GM19351 (cell line): ENCODE measurements around the gene SMIM30.
"Not testable (repeated sequence)": the region's sequence is repeated elsewhere in the genome, so short reads cannot be mapped to it uniquely, and the experiment has no call there.

Source experiments
- ATAC-seq: cut with Tn5 transposase; IDR thresholded peaks from one replicate; pipeline ENCODE4 v1.9.1; 2021; ENCODE audit warnings: mild to moderate bottlenecking, moderate library complexity; ENCODE audit not compliant: unreplicated experiment

Gene SMIM30, protein sequence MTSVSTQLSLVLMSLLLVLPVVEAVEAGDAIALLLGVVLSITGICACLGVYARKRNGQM

DNA sequence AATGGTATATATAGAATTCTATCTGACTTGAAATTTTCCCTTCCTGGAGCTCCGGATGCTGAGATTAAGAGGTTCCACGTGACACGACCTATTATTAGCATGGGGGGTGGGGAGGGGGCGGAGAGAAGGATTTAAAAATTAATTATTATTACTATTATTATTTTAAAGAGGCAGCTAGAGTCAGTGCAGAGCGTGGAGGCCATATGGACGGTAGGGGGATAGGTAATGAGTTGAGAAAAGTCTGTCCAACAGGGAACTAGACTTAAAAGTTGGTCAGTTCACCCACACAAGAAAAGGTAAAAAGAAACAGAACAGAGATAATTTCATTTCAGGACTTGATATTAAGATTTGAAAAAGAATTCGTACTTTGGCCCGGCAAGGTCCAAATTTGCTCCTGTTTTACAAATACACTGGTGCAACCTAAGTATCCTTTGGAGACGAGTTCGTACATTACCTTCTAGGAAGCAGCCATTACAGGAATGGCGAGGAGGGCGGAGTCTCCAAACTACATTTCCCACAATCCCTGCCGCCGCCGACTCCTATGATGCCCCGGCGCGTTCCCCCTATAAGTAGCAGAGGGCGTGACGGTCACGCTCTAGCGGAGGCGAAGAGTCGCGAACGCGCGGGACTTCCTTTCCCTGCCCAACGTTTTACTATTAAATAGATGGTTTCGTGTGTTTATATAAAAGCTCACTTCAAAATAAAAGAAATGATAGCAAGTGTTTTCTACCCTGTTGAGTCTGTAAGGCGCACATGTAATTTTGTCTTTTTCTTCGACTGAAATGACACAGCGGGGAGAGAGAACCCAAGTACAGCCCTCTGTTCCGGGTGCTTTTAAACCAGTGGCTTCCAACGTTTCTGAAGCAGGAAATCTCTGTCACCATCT is at the start of gene SMIM30:
TSS of gene SMIM30 (minus strand) at position 481 of the 886 bp plus-strand sequence. CDS start 976 bp downstream, outside the sequence.
- peak; percentile 97 for ATAC-seq

DNA sequence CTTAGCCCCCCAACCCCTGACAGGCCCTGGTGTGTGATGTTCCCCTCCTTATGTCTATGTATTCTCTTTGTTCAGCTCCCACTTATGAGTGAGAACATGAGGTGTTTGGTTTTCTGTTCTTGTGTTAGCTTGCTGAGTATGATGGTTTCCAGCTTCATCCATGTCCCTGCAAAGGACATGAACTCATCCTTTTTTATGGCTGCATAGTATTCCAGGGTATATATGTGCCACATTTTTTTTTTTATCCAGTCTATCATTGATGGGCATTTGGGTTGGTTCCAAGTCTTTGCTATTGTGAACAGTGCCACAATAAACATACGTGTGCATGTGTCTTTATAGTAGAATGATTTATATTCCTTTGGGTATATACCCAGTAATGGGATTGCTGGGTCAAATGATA is 47.8 kb upstream of the SMIM30 start:
- not testable (repeated sequence) for ATAC-seq

DNA sequence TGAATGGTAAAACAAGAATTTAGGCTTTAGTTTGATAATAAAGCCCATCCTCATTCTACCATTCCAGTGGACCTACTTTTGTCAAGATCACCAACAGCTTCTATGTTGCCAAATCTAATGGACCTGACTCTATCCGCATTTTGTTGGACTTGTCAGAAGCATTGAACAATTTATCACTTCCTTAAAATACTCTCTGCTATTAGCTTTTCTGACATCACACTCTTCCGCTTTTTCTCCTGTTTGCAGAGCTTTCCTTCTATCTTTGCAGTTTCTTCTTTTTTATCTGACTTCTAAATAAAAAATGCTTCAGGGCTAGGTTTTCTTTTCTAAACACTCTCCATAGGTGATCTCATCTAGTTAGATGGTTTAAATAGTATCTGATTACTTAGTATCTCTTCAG is 42.7 kb upstream of the SMIM30 start:
- no peak for ATAC-seq

DNA sequence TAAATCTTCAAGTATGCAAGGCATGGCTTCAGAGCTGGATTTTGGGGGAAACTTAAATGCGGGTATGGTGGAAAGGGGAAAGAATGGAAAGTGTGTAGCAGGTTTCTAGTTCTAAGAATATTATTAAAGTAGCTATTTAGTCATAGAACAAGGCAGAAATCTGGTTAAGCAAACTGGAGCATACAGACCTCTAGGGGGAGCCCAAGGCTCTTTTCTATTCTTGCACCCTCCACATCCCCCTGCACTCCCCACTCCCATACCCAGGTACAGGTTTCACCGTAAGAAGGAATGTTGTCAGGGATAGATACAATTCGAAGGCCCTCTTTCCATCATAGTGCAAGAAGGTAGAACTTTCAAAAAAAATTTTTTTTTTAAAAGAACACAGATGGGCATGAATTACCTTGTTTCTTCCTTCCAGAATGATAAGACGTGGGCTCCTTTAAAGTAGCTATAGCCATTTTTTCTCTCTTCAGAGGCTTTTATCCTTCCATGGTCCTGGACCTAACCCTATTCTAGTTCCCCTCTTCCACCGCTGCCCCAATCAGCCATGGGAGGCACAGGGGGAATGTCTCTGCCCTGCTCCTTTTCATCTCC is 41.5 kb upstream of the SMIM30 start:
- peak; percentile 82 for ATAC-seq

DNA sequence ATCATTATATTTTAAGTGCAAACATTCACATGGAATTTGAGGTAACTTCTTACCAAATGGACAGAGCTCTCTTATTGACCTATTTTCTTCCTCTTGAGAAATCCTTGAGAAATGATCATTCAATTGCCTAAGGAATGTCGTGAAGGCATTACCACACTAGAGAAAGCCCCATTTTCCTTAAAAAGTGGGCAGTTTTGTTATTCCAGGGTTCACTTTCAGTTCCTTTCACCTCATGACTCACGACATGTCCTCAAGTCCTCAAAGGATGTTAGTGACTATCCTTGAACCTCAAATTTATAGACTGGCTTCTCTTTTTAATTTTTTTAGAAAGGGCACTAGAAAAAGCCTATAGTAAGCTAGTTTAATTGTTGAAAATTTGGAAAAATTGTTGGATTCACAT is 40.4 kb upstream of the SMIM30 start:
- ATAC-seq, result no peak

DNA sequence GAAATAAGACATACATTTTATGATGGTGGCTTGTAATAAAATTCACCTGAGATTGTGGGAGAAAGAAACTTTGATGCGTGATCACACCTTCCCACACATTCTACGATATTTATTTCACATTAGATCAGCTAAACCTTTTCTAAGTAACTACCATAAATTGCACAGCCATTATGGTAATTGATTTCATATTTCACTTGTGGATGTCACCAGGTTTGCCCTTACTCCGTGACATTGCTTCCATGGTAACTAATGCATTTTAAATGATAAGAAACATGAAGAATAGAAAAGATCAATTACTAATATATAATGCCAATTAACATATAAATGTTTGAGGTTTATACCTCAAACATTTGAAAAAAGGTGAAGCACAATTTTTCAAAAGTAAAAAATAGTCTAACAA is 35.8 kb upstream of the SMIM30 start:
- no peak for ATAC-seq

DNA sequence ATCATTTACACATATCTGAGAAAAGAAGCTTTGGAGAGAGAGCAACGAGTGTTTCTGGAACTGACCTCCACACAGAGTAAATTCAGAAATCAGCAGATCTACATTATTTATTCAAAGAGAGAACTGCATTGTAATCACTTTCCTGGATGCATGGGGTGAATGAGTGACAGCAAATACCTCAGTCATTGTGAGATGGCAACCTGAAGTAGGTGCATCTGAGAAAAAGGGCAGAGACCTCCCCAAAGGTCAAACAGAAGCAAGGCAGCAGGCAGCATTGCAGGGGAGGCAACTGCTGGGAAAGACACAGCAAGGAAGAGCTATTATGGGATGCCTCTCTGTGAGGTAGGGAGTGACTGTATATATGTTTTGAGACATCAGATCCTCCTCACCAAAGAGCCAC is 26.5 kb upstream of the SMIM30 start:
- ATAC-seq, result no peak

DNA sequence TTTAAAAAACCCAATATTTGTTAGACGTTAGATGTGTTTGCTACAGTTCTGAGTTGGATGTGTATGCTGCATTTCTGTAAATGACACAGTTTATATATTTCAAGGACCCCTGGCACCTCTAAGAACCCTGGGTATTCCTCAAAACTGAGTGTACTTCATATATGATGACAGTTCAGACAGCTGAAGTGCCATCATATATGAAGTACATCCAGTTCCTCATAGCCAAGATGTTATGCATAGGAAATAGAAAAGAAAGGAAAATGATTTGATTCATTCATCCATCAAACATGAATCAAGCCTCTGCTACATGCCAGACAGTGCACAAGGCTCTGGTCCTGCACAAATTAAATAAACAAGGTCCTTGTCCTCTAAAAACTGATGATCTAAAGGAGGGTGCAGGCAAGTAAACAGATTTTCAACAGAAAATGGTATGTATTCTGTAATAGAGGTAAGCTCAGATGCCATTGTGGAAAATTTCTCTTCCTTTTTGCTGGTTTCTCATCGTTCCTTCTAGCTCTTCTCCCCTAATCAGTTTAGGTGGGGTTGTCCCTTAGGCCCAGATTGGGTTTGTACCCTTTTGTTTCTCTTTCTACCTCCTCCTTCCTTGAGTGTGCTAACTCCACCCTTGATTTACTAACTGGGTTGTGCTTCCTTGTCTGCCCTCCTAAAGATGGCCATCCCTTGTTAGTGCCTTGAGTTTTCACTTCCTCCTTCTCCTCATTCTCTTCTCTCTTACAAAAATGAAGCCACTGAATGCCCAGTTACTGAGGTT is 25.3 kb upstream of the SMIM30 start:
- peak; percentile 48 for ATAC-seq

DNA sequence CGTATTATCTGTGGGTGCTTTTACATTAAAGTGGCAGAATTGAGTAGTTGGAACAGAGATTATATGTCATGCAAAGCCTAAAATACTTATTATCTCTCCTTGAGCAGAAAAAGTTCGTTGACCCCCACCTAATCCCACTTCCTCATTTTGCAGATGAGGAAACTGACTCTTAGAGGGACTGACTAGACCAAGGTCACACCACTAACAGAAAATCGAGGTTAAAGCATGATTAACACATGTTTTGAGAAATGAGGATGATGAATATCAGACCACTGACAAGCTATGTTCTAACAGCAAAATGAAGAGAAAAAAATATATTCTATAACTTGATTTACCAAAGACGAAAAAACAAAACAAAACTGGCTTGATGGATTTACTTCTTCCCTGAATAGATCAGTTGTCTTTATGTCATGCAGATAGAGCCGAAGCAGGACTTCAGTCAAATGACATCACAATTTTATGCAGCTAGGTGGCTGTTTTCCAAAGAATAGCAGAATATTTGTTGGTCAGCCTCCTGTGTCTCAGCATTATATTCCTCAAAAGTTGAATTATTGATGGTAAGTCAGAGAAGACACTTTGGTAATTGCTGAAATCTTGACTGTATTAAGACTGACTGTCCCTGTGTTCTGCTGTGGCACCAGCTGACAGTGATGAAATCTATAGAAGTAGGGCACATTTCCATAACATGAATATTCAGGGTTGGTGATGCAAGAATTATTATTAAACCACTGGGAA is 24.2 kb upstream of the SMIM30 start:
- peak; percentile 76 for ATAC-seq

DNA sequence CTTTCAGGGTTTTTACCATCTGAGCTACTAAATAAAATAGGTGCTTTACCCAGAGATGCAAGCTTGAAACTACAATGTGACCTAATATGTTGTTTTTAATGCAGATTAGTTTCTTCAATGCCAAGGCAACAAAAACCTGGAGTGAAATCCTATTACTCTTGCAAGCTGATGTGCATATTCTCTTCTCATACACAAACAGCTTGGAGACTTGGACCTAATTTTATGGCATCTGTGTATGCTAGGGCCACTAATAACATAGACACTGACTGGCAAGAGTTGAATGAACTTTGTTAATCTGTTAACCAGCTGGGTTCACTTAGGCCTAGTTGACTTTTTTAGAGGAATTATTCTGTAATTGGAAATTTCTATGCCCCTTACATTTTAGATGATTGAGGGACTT is 23.4 kb upstream of the SMIM30 start:
- no peak for ATAC-seq

DNA sequence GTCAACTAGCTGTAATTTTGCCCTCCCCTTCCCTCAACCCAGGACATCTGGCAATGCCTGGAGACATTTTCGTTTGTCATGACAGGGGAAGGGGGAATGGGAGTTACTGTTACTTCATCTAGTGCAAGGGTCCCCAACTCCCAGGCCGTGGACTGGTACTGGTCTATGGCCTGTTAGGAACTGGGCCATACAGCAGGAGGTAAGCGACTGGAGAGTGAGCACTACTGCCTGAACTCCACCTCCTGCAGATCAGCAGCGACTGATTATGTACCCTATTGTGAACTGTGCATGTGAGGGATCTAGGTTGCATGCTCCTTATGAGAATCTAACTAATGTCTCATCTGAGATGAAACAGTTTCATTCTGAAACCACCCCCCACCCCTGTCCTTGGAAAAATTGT is 22.6 kb upstream of the SMIM30 start:
- no peak for ATAC-seq

DNA sequence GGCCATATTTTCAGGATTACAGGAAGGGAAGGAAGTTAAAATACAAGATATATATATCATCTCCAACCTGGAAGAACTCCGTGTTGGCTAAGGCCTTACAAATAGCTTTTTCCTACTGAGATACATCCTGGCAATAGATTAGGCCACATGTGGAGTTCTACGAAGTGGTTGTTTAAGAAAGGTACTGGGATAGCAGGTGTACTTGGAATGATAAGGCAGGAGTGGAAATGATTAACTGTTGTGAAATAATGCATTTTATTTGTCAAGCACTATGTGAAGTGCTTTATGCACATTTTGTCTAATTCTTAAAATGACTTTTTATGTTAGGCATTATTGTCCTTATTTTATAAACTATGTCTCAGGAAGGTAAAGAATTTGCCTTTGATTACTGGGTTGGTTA is 18.9 kb upstream of the SMIM30 start:
- no peak for ATAC-seq

DNA sequence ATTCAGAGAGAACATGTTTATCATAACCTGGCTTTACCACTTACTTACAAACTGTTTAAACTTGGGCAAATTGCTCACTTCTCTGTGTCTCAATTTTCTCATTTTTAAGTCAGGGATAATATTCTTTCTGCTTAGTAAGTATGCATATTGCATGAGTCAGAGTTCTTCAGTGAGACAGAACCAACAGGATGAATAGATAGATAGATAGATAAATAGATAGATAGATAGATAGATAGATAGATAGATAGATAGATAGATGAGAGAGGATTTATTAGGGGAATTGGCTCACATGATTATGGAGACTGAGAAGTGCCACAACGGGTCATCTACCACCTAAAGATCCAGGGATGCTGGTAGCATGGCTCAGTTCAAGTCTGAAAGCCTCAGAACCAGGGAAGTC is 15.7 kb upstream of the SMIM30 start:
- ATAC-seq, result no peak

DNA sequence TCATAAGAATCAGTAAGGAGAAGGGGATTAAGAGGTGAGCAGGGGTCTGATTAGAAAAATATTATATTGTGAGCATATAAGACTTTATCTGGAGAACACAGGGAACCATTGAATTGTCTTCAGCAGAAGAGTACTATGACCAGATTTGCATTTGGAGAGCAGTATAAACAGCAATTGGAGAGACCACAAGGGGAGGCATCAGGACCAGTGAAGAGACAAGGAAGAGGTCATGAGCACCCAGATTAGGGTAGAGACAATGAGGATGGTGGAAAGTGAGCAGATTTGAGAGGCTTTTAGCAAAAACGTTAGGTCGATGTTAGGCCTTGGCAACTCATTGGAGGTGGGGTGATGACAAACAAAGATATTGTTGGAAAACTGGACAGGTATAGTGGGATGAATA is 13.0 kb upstream of the SMIM30 start:
- ATAC-seq, result no peak

DNA sequence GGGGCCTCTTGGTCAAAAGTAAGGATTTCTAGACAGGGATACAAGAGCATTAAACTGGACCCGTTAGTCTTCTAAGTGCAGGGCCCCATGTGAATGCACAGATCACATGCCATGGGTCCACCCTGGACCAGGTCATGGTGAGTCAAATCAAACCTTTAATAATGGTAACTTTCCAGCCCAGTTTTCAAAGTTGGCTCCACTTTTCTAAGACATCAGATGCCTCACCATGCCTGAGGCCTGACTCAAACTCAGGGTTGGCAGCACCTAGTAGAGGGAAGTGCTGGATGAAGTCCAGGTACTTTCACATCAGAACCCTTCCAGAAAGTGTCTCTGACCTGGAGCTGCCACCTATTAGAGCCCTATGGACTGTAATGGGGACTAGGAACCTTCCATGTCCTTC is 9.7 kb upstream of the SMIM30 start:
- ATAC-seq, result no peak

DNA sequence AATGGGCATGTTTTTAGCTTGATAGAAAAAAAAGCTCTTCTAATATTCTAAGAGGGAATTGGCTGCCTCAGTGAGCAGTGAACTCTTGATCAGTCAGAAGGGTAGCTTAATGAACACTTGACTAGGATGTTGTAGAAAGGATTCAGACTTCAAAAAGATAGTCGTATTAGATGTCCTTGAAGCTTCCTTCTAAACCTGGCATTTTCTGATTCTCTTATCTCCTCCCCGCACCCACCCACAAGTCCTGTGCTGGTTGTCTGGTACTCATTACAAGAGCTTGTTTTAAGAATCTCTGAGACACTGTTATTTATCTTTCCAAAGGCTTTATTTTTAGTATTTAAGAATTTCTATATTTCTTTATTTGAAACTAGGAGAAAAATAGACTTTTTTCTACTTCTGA is 7.4 kb upstream of the SMIM30 start:
- no peak for ATAC-seq

DNA sequence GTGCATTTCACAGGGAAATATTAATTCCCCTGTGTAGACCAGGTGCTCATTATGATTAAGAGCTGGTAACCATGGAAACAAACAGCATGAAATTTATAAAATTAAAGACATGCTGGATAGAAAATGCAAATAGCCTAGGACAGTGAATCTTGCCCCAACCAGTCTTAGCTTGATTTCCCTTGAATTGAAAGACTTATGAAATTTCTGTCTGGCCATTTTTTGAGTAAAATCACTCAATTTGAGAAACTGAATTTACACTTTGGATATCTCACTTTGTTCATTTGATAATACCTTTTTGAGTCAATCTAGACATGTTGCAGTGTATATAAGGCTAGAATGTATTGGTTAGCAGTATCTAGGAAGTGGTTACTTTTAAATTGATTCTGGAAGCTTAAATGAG is 4.4 kb upstream of the SMIM30 start:
- no peak for ATAC-seq

DNA sequence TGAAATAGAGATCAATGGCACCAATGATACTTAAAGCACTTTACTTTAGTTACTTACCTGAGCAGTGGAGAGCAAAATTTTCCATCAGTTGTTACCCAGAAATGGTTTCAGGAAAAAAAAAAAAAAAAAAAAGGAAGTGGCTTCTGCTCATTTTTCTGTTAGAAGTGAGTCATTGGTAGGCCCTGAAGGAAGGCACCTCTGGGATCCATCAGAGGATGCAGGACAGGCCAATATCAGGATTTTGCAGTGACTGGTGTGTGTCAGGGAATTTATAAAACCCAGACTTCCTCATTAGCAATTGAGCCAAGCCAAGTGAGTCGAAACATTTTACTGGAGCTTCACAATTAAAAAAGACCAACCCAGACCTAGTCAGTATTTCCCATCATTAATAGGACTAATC is 2.3 kb upstream of the SMIM30 start:
- no peak for ATAC-seq

DNA sequence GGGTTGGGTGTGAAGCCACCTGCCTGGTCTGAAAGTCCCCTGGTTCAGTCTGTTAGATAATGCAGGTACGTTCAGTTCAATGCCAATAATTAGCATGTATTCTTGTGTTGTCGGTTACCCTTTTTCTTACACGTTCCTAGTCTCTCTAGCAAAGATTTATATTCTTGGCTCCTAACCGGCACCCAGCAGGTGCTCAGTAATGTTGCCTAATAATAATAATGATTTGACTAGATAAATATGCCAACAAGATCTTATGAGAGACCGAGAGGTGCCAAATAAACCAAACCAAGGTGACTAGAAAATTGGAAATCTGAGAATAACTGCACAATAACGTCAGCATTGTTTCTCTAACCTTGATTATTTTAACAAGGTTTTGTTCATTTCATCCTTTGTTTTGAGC is 1.1 kb upstream of the SMIM30 start:
- no peak for ATAC-seq

DNA sequence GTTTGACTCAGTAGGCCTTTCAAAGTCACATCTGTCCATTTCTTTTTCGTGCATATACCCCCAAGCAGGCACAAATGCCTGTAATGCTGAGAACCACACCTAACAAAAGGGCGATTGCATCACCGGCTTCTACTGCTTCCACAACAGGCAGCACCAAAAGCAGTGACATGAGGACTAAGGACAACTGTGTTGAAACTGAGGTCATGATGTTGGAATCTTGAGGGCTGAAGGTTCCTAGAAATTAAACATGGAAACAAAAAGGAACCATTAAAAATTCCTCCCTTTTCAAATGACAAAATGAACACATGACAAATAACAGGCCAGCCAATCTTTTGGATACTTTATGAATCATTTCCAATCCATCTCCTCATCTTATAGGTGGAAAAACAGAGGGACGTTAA is 980 bp downstream of the SMIM30 start:
- not testable (repeated sequence) for ATAC-seq

DNA sequence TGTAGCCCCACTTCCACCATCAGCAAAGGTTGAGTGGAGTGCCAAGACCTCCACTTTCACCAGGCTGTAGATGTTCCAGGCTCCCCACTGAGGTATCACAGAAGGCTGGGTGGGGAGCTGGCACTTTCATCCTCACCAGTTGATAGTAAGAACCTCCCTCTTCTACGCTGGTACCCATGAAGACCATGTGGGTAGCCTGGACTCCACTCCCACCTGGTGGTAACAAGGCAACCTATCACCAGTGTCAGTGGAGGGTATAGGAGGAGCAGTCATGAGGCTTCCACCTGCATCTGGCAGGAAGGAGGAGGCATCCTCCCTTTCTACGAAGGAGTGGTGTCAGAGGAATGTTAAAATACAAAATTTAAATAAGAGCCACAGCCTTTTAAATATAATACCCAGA is 4.4 kb downstream of the SMIM30 start:
- ATAC-seq, result peak; percentile 28
